ENCODE data around the gene WDR88.
"Not testable (repeated sequence)": the region's sequence is repeated elsewhere in the genome, so short reads cannot be mapped to it uniquely, and the experiment has no call there.

WDR88 gene

DNA sequence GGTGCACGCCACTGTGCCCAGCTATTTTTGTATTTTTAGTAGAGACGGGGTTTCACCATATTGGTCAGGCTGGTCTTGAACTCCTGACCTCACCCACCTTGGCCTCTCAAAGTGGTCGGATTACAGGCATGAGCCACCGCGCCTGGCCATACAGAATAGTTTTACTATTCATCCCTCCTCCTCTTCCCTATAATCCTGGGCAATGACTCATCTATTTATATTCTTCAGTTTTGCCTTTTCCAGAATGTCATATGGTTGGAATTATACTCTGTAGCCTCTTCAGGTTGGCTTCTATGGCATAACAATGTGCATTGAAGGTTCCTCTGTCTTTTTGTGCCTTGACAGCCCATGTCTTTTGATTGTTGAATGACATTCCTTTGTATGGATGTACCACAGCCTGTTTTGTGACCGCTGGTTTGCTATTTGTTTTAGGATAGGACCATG, 40.0 kb downstream of the WDR88 start:
- DNase-seq, result peak; percentile 41

DNA sequence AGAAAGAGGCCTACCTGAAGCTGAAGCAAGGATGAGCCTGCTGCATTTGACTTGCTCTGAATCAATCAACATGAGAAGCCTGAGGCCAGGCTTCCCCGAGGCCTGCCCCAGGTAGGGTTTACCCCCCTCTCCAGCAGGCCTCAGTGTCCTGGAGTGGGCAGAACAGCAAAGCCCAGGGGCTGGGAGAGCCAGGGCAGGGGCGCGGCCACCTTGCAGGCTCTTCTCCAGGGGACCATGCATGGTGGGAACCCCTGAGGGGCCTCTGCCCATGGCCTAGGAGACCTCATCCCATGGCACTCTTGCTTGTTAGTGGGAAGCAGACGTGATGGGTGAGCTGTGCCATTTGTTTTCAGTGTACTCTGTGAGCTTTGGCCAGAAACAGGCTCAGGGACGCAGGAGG, 42.3 kb downstream of the WDR88 start:
- no peak for DNase-seq

DNA sequence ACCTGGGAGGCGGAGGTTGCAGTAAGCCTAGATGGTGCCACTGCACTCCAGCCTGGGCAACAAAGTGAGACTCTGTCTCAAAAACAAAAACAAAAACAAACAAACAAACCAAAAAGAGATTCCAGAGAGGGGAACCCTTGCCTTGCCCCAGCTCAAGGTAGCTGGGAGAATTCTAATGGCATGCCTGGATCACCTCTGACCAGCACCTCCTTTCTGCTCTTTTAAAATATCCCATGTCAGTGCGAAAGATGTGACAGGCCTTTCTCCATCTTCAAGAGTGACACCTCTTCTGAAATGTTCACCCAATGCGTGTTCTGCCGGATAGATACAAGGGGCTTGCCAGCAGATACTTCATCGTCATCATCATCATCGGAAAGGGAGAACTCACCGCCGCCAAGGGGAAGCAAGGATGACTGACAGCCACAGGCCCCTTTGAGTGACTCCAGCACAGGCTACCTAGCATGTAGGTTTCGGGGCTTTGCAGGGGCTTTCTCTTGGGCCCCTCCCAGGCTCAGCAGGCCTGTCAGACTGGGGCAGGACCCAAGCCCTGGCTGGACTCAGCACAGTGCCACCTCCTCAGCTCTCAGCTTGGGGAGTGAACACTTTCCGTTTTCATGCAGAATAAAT, 43.4 kb downstream of the WDR88 start:
- no peak for DNase-seq

DNA sequence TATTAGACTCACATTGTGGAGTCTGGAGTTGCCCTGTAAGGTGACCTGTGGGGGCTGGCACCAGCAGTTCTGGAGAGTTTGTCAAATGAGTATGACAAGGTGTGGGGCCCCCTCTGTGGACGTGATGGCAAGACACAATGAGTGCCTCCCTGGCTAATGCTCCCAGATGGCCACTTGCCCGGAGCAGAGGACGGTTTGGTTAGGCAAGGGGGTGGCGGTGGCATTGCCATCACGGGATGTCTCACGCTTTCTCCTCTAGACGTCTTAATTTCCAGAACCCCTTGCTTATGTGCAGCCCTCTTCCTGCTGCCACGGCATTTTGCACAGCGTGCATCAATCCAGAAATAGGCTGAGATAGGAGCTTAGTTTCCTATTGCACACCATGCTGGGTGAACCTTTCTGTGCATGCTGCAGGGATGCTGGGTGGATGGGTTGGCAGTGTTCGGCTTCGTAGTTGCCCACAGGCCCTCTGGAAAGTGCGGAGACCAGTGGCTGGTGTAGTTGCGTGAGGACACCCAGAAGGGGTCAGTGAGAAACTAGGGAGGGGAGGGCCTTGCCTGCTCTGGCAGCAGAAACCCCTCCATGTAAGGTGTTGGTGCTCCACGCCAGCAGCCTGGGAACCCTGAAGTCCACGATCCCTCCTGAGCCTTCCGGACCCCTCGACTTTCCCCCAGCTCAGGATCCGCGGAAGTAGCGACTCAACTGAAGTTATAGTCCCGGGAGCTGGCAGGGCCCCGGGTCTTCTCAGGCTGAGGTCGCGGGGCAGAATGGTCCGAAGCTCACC, 44.2 kb downstream of the WDR88 start:
- peak; percentile 78 for DNase-seq

DNA sequence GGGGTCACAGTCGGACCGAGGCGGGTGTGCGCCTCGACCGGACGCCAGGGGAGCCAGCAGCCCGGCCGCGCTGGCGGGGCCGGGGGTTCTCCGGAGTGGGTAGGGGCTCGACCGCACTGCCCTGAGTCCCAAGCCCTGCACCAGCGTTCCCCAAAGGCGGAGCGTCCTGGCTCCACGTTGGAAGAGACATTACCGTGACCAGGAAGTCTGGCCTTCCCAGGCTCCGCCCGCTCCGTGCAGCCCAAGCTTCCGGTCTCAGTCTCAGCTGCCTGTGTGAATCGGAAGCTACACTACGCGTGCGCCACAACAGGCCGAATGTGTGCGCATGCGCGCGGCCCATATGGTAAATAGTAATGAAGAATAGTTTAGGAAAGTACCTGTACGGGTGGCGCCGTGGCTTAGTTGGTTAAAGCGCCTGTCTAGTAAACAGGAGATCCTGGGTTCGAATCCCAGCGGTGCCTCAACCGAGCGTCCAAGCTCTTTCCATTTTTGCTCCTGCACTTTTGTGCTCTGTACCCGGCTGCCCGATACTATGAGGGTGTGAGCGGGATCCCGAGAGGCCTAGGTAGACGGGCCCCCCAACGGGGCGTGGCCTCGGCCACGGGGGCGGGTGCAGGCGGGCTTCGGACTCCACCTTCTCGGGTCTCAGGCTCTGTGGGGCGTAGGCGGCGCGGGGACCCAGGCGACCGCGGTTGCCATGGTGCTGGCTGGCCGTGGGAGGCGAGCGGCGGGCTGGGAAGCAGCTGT, 44.9 kb downstream of the WDR88 start:
- peak; percentile 100 for DNase-seq

DNA sequence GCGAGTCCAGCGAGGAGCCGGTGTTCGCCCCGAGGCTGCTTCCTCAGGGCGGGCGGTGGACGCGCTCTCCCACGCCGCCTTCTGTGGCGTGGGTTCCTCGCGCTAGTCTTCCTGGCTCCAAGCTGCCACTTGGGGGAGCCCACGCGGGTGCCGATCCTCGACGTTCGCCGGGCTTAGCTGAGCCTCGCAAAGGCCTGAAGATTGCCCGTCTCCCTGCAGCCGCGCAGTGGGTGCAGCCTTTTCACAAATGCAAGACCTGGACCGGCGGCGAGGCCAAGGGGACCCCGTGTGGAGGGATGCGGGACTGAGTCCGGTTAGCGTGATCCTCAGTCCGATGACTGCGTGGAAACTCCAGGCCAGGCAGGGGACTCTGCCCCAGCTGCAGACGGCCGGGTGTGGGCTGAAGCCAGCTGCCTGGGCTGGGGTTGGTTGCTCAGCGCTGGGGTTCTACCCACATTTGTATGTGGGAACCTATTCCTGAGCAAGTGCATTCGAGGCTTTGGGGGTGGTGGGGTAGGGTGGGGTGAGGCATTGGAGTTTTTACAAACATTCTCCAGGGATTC, 45.6 kb downstream of the WDR88 start:
- peak; percentile 96 for DNase-seq

DNA sequence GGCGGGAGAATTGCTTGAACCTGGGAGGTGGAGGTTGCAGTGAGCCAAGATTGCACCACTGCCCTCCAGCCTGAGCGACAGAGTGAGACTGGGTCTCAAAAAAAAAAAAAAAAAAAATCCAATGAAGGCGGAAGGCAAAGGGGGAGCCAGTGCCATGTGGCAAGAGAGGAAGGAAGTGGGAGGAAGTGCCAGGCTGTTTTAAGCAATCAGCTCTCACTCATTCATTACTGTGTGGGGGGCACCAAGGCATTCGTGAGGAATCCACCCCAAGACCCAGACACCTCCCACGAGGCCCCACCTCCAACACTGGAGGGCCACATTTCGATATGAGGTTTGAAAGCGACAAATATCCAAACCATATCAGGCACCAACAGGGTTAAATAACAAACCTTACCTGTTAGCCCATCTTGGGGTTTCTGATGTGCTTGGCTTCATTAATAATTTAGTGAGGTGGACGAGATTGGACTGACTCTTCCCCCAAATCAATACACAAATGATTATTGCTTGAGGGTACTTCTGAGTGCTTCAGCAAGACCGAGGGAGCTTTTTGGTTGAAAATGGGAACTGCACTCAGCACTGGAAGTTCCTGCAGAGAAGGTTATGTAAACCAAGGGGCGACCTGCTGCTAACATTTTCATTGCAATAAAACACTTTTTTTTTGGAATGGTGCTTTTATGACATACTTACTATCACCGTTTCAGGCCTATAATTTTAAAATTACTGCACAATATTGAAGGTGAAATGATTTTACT, 54.7 kb downstream of the WDR88 start:
- DNase-seq, result no peak

DNA sequence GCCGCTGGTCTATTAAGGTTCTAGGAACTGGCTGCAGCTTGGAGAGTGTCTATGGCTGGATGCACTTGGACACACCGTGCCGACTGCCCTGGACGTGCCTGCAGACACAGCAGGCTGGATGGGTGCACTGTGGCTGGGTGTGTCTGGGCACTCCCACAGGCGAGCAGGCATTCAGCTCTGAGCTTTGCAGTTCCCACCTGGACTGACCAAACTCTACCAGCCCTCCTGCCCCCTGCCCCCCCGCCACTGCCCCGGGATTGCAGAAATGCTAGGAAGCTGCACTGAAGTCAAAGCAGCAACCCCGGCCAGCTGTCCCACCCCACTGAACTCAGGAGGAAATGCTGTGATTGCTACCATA, 55.2 kb downstream of the WDR88 start:
- DNase-seq, result peak; percentile 39

DNA sequence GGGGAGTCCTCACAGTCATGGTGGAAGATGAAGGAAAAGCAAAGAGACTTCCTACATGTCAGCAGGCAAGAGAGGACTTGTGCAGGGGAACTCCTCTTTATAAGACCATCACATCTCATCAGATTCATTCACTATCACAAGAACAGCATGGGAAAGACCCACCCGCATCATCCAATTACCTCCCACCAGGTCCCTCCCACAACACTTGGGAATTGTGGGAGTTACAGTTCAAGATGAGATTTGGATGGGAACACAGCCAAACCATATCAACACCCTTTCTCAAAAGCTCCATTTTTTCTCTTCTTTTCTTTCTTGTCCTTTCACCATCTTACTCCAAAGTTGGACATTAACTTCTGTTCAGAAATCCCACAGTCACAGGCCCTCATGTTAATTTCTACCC, 57.5 kb downstream of the WDR88 start:
- DNase-seq, result no peak

DNA sequence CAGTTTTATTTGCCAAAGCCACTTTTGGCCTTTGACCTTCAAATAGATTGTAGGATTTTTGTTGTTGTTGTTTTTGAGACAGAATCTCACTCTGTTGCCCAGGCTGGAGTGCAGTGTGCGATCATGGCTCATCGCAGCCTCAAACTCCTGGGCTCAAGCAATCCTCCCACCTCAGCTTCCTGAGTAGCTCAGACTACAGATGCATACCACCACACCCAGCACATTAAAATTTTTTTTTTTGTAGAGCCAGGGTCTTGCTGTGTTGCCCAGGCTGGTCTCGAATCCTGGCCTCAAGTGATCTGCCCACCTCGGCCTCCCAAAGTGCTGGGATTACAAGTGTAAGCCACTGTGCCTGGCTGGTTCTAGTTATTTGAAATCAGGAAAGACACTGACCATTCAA, 59.2 kb downstream of the WDR88 start:
- DNase-seq, result not testable (repeated sequence)

DNA sequence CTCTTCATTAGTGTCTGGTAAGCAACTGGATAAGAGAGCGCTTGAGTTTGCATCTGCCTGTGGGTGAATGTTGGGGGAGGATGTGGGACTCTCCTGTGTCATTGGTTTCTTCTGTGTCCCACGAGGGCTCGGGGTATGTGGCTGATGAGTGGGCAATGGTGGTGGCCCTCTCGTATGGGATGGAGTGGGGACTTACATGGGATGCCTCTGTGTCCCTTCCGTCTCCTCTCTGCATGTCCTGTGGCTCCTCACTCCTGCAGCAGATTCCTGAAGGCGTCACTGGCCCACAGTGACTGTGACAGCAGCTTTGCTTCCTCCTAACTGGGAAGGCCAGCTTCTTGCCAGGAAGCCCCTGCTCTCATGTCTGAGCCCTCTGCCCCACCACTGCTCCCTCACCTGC, 59.6 kb downstream of the WDR88 start:
- DNase-seq, result no peak

DNA sequence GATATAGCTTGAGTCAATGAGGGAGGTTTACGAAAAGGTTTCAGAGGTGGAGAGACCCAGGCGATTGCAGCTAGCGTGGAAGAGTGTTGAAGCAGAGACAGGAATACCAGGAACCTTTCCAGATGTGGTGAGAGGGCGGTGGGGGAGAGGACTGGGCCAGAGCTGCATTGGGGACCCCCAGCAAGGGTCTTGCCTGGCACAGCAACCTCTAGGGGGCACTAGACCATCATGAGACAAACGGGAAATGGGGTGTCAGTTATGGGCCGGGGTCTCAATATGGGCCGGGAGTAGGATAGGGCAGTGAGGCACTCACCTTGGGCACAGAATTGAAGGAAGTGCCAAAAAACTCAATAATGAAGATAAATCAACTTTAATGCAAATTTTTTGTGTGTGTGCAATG, 60.1 kb downstream of the WDR88 start:
- DNase-seq, result no peak

DNA sequence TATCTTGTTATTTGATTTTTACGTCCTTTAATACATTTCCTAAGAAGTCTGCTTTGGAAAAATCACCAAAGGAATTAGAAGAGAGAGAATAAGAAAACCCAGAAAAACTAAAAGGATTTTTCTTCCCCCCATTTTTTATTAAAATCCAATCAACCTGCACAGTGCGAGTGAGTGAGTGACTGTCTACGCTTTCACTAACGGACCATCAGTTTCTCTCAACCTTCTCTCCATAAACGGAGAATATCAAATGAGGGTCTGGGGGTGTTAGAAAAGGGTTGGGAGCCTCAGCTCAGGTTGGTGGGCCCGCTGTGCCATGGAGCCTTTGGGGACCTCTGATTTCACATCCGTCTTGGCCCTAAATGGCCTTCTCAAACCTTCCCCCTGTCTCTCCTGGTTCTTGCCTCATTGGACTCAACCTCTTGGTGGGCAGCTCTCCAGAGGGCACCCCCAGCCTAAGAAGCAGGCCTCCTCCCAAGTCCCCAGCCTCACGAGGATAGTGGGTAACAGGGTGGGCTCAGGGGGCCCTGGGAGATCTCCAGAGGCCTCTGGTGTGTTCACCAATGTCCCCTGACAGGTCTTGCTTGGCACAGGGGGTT, 61.5 kb downstream of the WDR88 start:
- DNase-seq, result no peak

DNA sequence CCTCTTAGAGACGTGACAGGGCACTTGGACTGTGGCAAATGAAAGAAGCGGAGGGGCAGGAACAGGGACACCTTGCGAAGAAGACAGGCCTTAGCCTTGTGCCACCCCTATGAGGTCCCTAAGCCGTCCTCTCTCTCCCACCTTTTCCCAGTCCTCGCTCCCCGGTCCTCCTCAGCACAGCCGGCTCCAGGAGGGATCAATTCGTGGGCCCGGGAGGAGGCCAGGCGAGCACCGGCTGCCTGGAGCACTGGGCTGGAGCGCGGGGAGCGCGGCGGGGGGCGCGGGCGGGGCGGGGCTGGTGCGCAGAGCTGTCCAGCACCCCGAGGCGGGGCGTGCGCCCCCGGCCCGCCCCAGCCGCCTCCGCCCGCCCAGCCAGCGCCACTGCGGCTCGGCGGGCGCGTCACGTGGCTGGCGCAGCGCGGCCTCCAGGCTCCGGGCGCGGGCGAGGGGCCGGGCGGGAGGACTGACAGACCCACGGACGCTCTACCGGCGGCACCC, 62.0 kb downstream of the WDR88 start, which contains the start of gene LRP3:
Gene LRP3 (plus strand): TSS at position 466 of the 498 bp plus-strand sequence. CDS start 456 bp downstream, outside the sequence.
- DNase-seq, result peak; percentile 75

DNA sequence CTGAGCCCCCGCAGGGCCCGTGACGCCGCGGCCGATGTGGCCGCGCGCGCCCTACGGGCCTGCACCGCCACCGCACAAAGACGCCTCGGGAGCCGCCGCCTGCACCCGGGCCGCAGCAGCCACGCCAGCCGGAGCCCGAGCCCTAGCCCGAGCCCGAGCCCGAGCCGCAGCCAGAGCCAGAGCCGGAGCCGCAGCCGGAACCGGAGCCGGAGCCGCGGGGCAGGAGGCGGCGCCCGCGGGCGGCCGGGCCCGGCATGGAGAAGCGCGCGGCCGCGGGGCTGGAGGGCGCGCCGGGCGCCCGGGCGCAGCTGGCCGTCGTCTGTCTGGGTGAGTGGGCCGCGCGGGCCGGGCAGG, 62.6 kb downstream of the WDR88 start:
- DNase-seq, result peak; percentile 73

DNA sequence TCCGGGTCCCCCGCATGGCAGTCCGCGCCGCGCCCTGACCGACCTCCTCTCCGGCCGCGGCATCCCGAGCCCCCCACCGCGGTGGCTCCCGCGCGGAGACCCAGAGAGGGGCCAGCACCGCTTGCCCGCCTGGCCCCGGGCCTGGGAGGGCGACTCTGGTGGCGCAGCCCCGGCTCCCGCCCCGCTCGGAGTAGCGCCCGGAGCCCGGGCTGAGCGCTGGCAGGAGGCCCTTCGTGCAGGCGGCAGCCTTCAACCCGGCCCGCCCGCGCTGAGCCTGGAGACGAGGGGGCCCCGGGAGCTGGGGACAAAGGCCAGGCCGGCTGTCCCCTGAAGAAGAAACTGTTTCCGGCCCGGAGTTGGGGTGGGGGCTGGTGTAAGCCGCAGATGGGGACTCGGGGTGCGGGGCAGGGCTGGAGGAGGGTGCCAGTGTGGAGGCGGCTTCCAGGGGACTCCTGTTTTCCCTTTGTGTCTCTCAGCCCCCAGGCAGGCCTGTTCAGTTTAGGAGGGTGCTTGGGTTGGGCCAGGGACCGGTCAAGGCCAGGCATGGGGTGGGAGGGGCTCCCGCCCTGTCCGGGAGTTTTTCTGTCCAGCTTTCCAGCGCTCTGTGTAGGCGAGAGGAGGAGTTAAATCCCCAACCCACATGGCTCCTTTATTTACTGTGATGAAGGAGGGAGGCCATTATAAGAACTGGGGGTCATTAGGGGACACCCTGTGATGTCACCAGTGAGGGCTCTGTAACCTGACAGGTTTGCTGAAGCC, 63.2 kb downstream of the WDR88 start:
- peak; percentile 65 for DNase-seq

DNA sequence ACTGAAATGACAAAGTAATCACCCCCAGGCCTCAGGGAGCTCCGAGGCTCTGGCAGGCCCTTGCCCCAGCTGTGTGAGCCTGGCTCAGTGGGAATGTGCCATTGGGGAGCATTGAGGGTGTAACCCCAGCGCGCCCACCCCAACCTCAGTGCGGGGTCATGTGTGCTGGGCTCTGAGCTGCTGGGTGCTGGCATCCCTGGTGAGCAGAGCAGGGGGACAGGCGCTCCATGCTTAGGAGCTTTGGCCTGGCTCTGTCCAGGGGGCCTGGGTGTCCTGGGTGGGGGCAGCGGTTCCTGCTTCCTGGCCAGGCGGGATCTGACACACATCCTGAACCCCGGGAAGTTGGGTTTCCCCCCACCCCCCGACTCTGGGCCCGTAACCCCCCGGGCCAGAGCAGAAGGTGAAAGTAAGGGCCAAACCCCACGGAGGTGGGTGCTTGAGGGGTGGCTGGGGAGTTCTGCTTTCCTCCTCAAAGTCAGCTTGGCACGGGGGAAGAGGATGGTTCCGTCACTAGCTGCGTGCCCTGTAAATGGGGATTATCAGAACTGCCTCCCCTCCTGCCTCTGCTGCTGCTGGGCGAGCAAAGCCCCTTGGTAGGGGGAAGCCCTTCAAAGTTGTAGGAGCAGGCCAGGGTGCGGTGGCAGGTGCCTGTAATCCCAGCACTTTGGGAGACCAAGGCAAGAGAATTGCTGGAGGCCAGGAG, 63.9 kb downstream of the WDR88 start:
- DNase-seq, result no peak

DNA sequence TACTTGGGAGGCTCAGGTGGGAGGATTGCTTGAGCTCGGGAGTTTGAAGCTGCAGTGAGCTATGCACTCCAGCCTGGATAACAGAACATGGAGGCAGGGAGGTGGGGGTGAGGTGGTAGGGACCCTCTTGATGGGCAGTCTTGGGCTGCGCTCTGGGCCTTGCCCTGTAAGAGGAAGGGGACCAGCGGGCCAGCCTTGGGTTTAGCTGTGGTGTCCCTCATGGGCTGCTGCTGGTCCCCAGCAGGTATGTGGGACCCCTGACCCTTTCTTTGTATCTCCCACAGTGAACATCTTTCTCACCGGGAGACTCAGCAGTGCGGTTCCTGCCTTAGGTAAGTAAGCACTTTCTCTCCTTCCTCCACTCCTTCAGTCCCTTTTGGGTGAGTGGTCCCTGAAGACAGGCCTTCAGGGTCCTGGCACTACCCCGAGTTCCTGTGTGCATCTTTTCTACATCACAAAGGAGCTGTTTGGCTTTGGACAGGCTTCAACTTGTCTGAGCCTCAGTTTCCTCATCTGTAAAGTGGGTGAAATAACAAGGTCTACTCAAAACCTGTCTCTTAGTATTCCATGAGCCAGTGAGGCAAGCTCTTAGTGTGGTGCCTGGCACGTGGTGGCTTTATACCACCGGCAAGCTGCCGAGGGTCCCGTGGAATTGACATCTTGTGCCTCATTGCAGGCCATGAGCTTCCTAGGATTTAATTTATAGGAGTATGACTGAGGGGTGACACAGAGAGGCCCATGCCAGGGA, 64.7 kb downstream of the WDR88 start:
- no peak for DNase-seq

DNA sequence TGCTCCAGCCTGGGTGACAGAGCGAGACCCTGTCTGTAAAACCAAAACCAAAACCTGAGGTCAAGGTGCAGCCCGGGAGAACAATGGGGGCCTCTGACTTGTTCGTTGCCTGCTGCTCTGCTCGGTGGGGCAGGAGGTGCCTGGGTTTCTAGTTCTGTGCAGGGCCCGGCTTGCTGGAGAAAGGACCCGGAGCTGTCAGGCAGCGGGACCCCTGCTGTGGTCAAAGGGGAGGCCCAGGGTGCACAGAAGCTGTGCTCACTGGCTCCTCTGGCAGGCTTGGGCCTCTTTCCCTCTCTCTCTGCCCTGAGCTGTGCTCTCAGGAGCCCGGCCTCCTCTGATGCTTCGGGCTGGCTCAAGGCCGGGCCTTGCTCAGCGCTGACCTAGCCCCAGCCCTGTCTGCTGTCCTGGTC, 65.7 kb downstream of the WDR88 start:
- no peak for DNase-seq

DNA sequence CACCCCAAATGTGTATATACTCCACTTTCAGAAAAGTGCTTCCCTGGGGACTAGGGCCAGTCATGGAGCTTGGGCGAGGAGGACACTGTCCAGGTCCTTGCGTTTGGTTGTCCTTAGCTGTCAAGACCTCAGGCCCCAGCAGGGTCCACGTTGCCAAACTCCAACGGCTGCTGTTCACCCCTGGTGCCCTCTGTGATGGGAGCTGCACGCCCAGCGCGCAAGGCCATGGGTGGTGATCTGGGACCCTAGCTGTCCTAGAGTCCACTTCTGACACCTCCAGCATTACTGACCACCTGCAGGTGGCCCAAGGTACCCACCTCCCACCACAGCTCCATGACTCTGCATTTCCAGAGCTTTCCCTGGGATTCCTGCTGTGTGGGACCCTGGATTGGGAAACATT, 66.3 kb downstream of the WDR88 start:
- no peak for DNase-seq
